Measurements from ENCODE around the gene ASB6.

- no peak for TF ChIP-seq CTCF (IDR thresholded peaks at IDR 0.05)
- TF ChIP-seq POLR2A (IDR thresholded peaks at IDR 0.05) = no peak
Measured at GRCh38 chr9:129678844-129679243, 36.9 kb upstream of the ASB6 start.

Measured in stomach (tissue), 4 donors.